Activated CD4-positive, alpha-beta memory T cell treated with anti-CD3 and anti-CD28 coated beads for 36 hours (primary cell): ENCODE results near the gene CCDC74A. TPM values are rescaled to one million over a fixed set of nuclear protein-coding genes. Genes with fewer than 3 reads are reported as not detected.
"Not testable (repeated sequence)": the region's sequence is repeated elsewhere in the genome, so short reads cannot be mapped to it uniquely, and the experiment has no call there.

ENCODE experiments used
- CTCF ChIA-PET: fragments of 350-600 bp; sonication (Branson Sonifier 250); formaldehyde crosslinking; loops from one replicate; lab custom pipeline; 2021; ENCODE audit warnings: antibody characterized with exemption, inconsistent platforms; lab: Charles Lee
- POLR2A ChIA-PET: fragments of 350-600 bp; sonication (Branson Sonifier 250); formaldehyde crosslinking; loops from one replicate; lab custom pipeline; 2021; ENCODE audit warnings: antibody characterized with exemption; lab: Charles Lee
- DNase-seq: peaks from one replicate; pipeline ENCODE4 v3.0.0-alpha.2; 2020
- H3K27ac Mint-ChIP-seq: one replicate; pipeline ENCODE4 v1.8.0; 2021; ENCODE audit warnings: mixed read lengths
- H3K27me3 Mint-ChIP-seq: one replicate; pipeline ENCODE4 v1.8.0; 2021; ENCODE audit warnings: mixed read lengths
- H3K36me3 Mint-ChIP-seq: one replicate; pipeline ENCODE4 v1.8.0; 2021; ENCODE audit warnings: mixed read lengths
- H3K4me1 Mint-ChIP-seq: one replicate; pipeline ENCODE4 v1.8.0; 2021; ENCODE audit warnings: low read depth, mixed read lengths
- H3K4me3 Mint-ChIP-seq: one replicate; pipeline ENCODE4 v1.8.0; 2021; ENCODE audit warnings: mild to moderate bottlenecking, mixed read lengths
- H3K9me3 Mint-ChIP-seq: one replicate; pipeline ENCODE4 v1.8.0; 2021; ENCODE audit warnings: mixed read lengths
- intact Hi-C: fragments of 100-400 bp; cut with micrococcal nuclease; formaldehyde crosslinking; loops from one replicate; pipeline ENCODE4 v1.15.1; 2023
- total RNA-seq, 2 experiments: library from RNA; stranded (reverse); gene quantifications; one replicate each; pipeline ENCODE4 v1.2.3, GENCODE V29; 2021

Gene CCDC74A
- total RNA-seq, 2 experiments from 2014 or later = 5.5 to 7.0 TPM

DNA sequence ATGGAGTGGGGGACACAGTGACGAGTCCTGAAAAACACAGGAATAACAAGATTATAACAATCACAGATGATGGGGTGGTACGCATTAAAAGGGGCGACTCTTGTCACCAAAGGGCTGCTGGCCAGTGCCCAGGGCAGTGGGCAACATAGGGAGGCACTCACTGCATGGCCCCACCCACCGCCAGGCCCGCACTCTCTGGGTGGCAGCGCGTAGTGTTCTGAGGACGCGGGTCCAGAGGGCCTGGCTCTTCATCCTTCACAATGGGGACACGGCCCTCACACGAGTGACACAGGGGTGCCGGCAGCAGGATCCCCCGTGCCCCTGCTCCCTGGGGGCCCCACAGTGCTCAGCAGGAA is 6.6 kb downstream of the CCDC74A start:
- CTCF ChIA-PET, H3K27ac Mint-ChIP-seq: not testable (repeated sequence)

GRCh38 chr2:131534965-131535364 is 7.3 kb downstream of the CCDC74A start:
- H3K9me3 Mint-ChIP-seq, H3K36me3 Mint-ChIP-seq, CTCF ChIA-PET, H3K4me1 Mint-ChIP-seq, intact Hi-C loops, H3K27ac Mint-ChIP-seq, POLR2A ChIA-PET, DNase-seq, H3K4me3 Mint-ChIP-seq, H3K27me3 Mint-ChIP-seq: not testable (repeated sequence)

More for the DNA sequence above, 6.6 kb downstream of the CCDC74A start:
- intact Hi-C loops, POLR2A ChIA-PET, DNase-seq, H3K36me3 Mint-ChIP-seq, H3K27me3 Mint-ChIP-seq, H3K9me3 Mint-ChIP-seq, H3K4me1 Mint-ChIP-seq, H3K4me3 Mint-ChIP-seq: not testable (repeated sequence)

DNA sequence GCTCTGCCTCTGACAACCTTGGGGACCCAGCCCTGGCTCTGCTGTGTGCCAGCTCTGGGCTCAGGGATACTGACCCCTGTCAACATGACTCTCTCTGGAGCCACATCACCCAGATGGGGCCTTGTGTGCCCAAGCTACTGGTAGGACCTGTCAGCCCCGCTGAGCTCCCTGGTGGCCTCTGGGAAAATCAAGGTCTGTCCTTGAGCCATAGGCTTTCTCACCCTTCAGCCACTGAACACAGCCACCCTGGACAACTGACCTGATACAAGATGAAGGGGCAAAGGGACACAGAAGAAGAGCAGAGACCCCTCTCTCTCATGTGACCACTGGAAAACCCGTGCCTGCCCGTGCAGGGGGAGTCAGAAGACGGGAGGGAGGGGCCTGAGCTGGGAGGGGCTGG is 7.8 kb downstream of the CCDC74A start:
- POLR2A ChIA-PET = no interaction called here
- CTCF ChIA-PET = no interaction called here
- intact Hi-C loops = no loop called here
- no peak for DNase-seq
- Mint-ChIP-seq H3K27ac (no peak overlapping the region), H3K36me3 (no peaks in the 10 kb centered on the region), H3K27me3 (no peaks in the 10 kb centered on the region), H3K9me3 (no peaks in the 10 kb centered on the region), H3K4me3 (no peak overlapping the region), H3K4me1 (no peaks in the 10 kb centered on the region)

- CTCF ChIA-PET, H3K27me3 Mint-ChIP-seq, H3K27ac Mint-ChIP-seq, H3K4me3 Mint-ChIP-seq, H3K36me3 Mint-ChIP-seq, H3K4me1 Mint-ChIP-seq, DNase-seq, H3K9me3 Mint-ChIP-seq, POLR2A ChIA-PET, intact Hi-C loops: not testable (repeated sequence)
These were observed 8.5 kb downstream of the CCDC74A start for GRCh38 chr2:131535951-131536826.

DNA sequence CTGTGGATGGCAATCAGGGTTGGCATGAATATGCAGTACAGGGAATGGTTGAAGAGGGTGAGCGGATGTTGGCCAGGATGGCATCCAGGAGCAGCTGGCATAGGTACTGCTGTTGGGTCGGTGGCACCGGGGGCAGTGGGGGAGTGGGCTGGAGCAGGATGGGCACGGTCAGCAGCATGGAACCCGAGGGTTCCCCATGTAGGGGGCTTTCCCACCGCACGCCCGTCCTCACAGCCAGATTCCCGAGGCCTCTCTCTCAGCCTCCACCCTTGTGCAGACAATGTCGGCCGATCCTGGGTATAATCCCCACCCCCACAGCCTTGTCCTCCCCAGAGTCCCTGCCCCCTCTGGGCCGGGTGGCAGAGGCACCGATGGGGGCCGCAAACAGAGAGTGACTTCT is 9.2 kb downstream of the CCDC74A start:
- H3K4me3 Mint-ChIP-seq, H3K9me3 Mint-ChIP-seq, H3K27me3 Mint-ChIP-seq, POLR2A ChIA-PET, CTCF ChIA-PET, intact Hi-C loops, H3K4me1 Mint-ChIP-seq, H3K27ac Mint-ChIP-seq, H3K36me3 Mint-ChIP-seq, DNase-seq: not testable (repeated sequence)

DNA sequence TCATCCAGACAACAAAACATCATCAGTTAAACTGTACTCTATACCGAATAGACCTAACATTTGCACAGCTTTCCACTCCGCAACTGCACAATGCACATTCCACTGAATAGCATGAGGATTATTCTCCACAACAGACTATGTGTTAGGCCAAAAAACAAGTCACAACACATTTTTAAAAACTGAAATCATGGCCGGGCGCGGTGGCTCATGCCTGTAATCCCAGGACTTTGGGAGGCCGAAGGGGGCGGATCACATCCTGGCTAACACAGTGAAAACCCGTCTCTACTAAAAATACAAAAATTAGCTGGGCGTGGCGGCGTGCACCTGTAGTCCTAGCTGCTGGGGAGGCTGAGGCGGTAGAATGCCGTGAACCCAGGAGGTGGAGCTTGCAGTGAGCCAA is 11.2 kb downstream of the CCDC74A start:
- CTCF ChIA-PET, H3K36me3 Mint-ChIP-seq, H3K4me1 Mint-ChIP-seq, POLR2A ChIA-PET, H3K27ac Mint-ChIP-seq, intact Hi-C loops, H3K4me3 Mint-ChIP-seq, H3K27me3 Mint-ChIP-seq, DNase-seq, H3K9me3 Mint-ChIP-seq: not testable (repeated sequence)

DNA sequence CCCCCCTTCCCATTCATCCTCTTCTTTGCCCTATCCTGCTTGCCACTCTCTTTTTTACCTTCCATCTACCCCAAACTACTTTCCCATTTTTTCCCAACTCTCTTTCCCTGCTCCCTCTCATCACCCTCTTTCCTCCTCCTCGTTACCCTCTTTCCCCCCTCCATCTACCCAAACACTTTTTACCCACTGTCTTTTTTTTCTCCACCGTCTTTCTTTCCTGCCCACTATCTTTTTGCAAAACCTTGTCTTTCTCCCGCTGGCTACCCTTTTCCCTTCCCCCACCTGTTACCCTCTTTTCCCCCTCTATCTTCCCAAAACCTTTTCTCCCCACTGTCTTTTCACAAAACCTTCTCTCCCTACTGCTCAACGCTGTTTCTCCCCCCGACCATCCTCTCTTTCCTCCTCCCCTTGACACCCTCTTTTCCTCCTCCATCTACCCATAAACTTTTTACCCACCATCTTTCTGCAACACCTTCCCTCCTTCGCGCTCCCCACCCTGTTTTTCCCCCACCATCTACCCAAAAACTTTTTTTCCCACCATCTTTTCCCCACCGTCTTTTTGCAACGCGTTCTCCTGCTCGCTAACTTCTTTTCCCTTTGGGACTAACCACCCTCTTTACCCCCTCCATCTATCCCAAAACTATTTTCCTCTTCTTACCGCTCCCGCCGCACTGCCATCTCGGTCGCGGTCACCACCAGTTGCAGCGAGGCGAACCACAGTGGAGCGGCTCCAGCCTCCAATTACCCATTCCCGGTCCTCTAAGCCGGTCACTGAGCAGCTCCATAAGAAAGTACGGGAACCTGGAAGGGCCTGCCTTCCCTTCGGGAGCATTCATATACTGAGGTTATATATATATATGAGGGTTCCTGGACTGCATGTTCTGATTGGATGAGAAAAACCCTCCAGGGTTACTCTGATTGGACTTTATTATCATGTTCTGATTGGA is 15.0 kb downstream of the CCDC74A start:
- H3K9me3 Mint-ChIP-seq = no peaks in the 10 kb centered on the region
- ChIA-PET POLR2A (no interaction called here), CTCF (no interaction called here)
- intact Hi-C loops = no loop called here
- H3K27me3 Mint-ChIP-seq = peaks cover 4% of the 10 kb centered on the region
- no peaks in the 10 kb centered on the region for H3K36me3 Mint-ChIP-seq
- no peak overlapping the region for H3K4me3 Mint-ChIP-seq
- H3K4me1 Mint-ChIP-seq = no peaks in the 10 kb centered on the region
- DNase-seq = no peak
- no peak overlapping the region for H3K27ac Mint-ChIP-seq

DNA sequence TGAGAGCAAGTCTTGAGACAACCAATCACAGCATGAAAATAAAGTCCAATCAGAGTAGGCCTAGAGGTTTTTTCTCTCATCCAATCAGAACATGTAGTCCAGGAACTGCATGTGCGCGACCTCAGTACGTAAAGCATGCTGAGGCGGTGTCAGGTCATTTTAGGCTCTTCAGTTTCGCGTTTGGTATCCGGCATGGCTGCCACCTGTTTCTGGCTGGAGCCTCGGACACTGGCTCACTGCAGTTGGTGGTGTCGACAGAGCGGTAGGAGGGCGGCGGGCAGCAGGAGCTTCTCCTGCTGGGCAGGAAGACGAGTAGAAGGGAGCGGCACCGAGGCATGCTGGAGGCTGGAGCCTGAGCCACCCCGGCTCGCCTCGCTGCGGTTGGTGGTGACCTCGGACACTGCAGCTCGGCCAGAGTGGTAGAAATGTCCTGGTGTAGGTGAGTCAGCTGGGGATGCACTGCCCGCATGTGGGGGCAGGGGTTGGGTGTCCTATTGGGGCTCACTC is 15.8 kb downstream of the CCDC74A start:
- ChIA-PET POLR2A (no interaction called here), CTCF (interaction anchor here (1.7 kb wide), 1 partner anchor 130 kb away, joined by 4 read pairs; no protein-coding TSS in a partner anchor)
- no peak overlapping the region for H3K27ac Mint-ChIP-seq
- H3K9me3 Mint-ChIP-seq = no peaks in the 10 kb centered on the region
- peaks cover 4% of the 10 kb centered on the region for H3K27me3 Mint-ChIP-seq
- H3K36me3 Mint-ChIP-seq = no peaks in the 10 kb centered on the region
- intact Hi-C loops = no loop called here
- DNase-seq = no peak
- no peak overlapping the region for H3K4me3 Mint-ChIP-seq
- no peaks in the 10 kb centered on the region for H3K4me1 Mint-ChIP-seq

DNA sequence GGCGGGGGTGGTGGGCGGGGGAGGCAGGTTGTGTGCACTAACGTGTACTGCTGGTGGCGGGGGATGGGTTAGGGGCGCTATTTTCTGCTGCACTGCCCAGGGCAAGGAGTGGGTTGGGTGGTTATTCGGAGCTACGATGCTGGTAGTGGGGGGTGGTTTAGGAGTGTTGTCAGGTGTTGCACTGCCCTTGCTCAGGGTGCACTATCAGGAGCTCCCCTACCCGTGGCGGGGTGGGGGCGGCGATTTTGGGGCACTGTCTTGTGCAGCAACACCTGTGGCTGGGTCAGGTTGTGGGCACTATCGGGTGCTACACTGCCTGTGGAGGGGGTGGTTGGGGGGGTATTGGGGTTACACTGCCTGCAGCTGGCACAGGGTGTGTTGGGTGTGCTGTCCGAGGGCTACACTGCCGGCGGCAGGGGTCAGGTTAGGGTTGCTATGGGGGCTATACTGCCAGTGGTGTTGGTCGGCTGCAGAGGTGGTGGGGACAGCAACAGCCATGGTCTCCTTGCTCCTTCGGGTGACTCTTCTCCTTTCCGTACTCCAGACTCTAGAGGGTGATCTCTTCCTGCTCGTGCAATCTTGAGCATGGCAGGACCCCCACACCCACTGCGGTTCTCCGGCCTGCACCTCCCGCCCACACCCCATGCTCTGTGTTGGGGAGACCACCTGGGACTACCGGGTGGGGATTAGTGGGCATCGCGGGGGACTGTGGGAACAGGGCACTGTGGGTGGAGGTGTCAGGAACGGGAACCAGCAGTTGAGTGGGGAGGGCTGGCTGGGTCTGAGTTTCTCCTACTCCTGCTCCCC is 16.5 kb downstream of the CCDC74A start:
- H3K9me3 Mint-ChIP-seq, H3K27ac Mint-ChIP-seq, DNase-seq, POLR2A ChIA-PET, H3K36me3 Mint-ChIP-seq, H3K27me3 Mint-ChIP-seq, H3K4me1 Mint-ChIP-seq, intact Hi-C loops, H3K4me3 Mint-ChIP-seq: not testable (repeated sequence)
- CTCF ChIA-PET = interaction anchor here (1.7 kb wide), 1 partner anchor 131 kb away, joined by 4 read pairs; no protein-coding TSS in a partner anchor

GRCh38 chr2:131544813-131545165 is 17.1 kb downstream of the CCDC74A start:
- intact Hi-C loops, DNase-seq, H3K27ac Mint-ChIP-seq, H3K27me3 Mint-ChIP-seq, H3K4me3 Mint-ChIP-seq, H3K4me1 Mint-ChIP-seq, POLR2A ChIA-PET, H3K9me3 Mint-ChIP-seq, H3K36me3 Mint-ChIP-seq: not testable (repeated sequence)
- CTCF ChIA-PET = interaction anchor here (1.7 kb wide), 1 partner anchor 131 kb away, joined by 4 read pairs; no protein-coding TSS in a partner anchor

- H3K4me1 Mint-ChIP-seq = no peaks in the 10 kb centered on the region
- no peaks in the 10 kb centered on the region for H3K36me3 Mint-ChIP-seq
- H3K27me3 Mint-ChIP-seq = peaks cover 26% of the 10 kb centered on the region
- CTCF ChIA-PET = no interaction called here
- intact Hi-C loops = no loop called here
- H3K4me3 Mint-ChIP-seq = no peak overlapping the region
- DNase-seq = no peak
- no peaks in the 10 kb centered on the region for H3K9me3 Mint-ChIP-seq
- POLR2A ChIA-PET = no interaction called here
- H3K27ac Mint-ChIP-seq = no peak overlapping the region
These were observed 25.2 kb downstream of the CCDC74A start for GRCh38 chr2:131552871-131553270.

DNA sequence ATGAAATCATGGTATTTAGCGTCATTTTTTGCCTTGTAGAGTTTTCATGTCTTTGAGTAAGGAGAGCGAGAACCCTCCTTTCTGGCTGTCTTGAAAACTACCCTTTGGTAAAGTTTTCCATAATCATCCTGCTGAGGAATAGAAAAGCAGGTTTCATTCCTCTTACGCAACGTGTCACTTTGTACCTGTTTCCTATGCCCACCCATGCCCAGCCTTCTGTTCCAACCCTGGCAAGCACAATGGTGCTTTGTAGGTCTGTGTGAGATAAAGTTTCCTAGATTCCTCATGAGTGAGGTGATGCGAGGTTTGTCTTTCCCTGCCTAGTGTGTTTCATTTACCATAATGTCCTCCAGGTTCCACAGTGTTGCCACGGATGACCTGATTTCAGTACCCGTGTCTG is 29.3 kb downstream of the CCDC74A start:
- H3K4me3 Mint-ChIP-seq = no peak overlapping the region
- no peaks in the 10 kb centered on the region for H3K4me1 Mint-ChIP-seq
- no peaks in the 10 kb centered on the region for H3K36me3 Mint-ChIP-seq
- ChIA-PET CTCF (no interaction called here), POLR2A (no interaction called here)
- intact Hi-C loops = no loop called here
- H3K9me3 Mint-ChIP-seq = no peaks in the 10 kb centered on the region
- H3K27ac Mint-ChIP-seq = no peak overlapping the region
- no peak for DNase-seq
- peaks cover 33% of the 10 kb centered on the region for H3K27me3 Mint-ChIP-seq
